NCI-H2227 (cell line): ENCODE results near the gene DIAPH3.

Experiments used
- DNase-seq: peaks from one replicate; lab custom pipeline; 2025; ENCODE audit not compliant: unreplicated experiment; lab: John Stamatoyannopoulos, UW

Gene DIAPH3

GRCh38 chr13:60028021-60028420 is 135.7 kb downstream of the DIAPH3 start:
- no peak for DNase-seq

GRCh38 chr13:60026286-60026685 is 137.4 kb downstream of the DIAPH3 start:
- no peak for DNase-seq

- DNase-seq = no peak
Measured at GRCh38 chr13:60020288-60020687, 143.4 kb downstream of the DIAPH3 start.

GRCh38 chr13:60019119-60019993 is 144.4 kb downstream of the DIAPH3 start:
- no peak for DNase-seq

GRCh38 chr13:60018536-60018935 is 145.2 kb downstream of the DIAPH3 start:
- no peak for DNase-seq

GRCh38 chr13:60016229-60016628 is 147.5 kb downstream of the DIAPH3 start:
- no peak for DNase-seq

GRCh38 chr13:60013166-60013565 is 150.6 kb downstream of the DIAPH3 start:
- DNase-seq = no peak

GRCh38 chr13:60012488-60012887 is 151.2 kb downstream of the DIAPH3 start:
- no peak for DNase-seq

GRCh38 chr13:60009300-60010253 is 154.2 kb downstream of the DIAPH3 start:
- no peak for DNase-seq

GRCh38 chr13:60001889-60002288 is 161.8 kb downstream of the DIAPH3 start:
- DNase-seq = no peak

- DNase-seq = no peak
Measured at GRCh38 chr13:60000976-60001375, 162.8 kb downstream of the DIAPH3 start.

GRCh38 chr13:60000081-60000480 is 163.6 kb downstream of the DIAPH3 start:
- DNase-seq = no peak

GRCh38 chr13:59997976-59998375 is 165.8 kb downstream of the DIAPH3 start:
- no peak for DNase-seq

GRCh38 chr13:59996461-59996980 is 167.2 kb downstream of the DIAPH3 start:
- no peak for DNase-seq

- no peak for DNase-seq
Measured at GRCh38 chr13:59991395-59991794, 172.3 kb downstream of the DIAPH3 start.

- no peak for DNase-seq
Measured at GRCh38 chr13:59982631-59983382, 180.9 kb downstream of the DIAPH3 start.

- DNase-seq = no peak
Measured at GRCh38 chr13:59979589-59979988, 184.1 kb downstream of the DIAPH3 start.

- no peak for DNase-seq
Measured at GRCh38 chr13:59978862-59979261, 184.9 kb downstream of the DIAPH3 start.

GRCh38 chr13:59976856-59977255 is 186.9 kb downstream of the DIAPH3 start:
- no peak for DNase-seq

GRCh38 chr13:59975807-59976435 is 187.8 kb downstream of the DIAPH3 start:
- DNase-seq = no peak
